PC-3 (cell line): ENCODE data around the gene TMEM167A.

Source experiments
- CTCF ChIP-seq: fragments of 300-600 bp; sonication (generic); conservative IDR thresholded peaks from 2 replicates; pipeline ENCODE4 v1.5.1; 2017; ENCODE audit warnings: antibody characterized with exemption, low read depth, mild to moderate bottlenecking, low read length
- EZH2phosphoT487 ChIP-seq: fragments of 300-600 bp; sonication (generic); IDR thresholded peaks from 2 replicates; pipeline ENCODE4 v1.6.1; 2018; ENCODE audit warnings: mild to moderate bottlenecking, antibody characterized with exemption, low read length, borderline replicate concordance

DNA sequence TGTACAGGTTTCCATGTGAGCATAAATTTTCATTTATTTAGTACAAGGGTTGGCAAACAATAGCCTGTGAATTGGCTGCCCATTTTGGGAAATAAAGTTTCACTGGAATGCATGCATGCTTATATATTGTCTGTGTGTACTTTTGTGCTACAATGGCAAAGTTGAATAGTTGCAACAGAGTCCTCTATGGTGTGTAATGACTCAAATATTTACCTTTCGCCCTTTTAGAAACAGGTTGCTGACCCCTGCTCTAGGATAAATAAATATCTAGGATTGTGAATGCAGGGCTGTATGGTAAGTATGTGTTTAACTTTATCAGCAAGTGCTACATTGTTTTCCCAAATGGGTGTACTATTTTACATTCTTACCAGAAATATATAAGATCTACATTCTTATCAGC is 47.4 kb upstream of the TMEM167A start:
- TF ChIP-seq EZH2phosphoT487 (no peak), CTCF (no peak)
